Liver (tissue), 9 donors: ENCODE results near the gene GLIPR2. TPM values are rescaled to one million over a fixed set of nuclear protein-coding genes. Genes with fewer than 3 reads are reported as not detected.

ENCODE experiments used
- DNase-seq: peaks from one replicate; pipeline ENCODE4 v3.0.0-alpha.2; 2017; ENCODE audit warnings: low spot score
- H3K27ac ChIP-seq, 2 donors: one replicate each; pipeline ENCODE4 v1.7.0; 2013; ENCODE audit warnings: inconsistent platforms in 2 of 2, low read length in 2 of 2, control low read depth in 1 of 2, low read depth in 1 of 2, mild to moderate bottlenecking in 1 of 2
- H3K27me3 ChIP-seq, 4 donors: one replicate each; pipeline versions ENCODE4 v1.6.1 to v1.7.0; 2013; ENCODE audit warnings: low read length in 3 of 4, inconsistent platforms in 1 of 4, mild to moderate bottlenecking in 1 of 4, moderate library complexity in 1 of 4; ENCODE audit not compliant: control insufficient read depth in 4 of 4, insufficient read depth in 4 of 4
- H3K36me3 ChIP-seq, 4 donors: one replicate each; pipeline versions ENCODE4 v1.6.1 to v1.7.0; 2013; ENCODE audit warnings: low read length in 3 of 4, mild to moderate bottlenecking in 3 of 4, low read depth in 1 of 4, moderate library complexity in 1 of 4; ENCODE audit not compliant: control insufficient read depth in 4 of 4, insufficient read depth in 3 of 4
- H3K4me1 ChIP-seq, 4 donors: one replicate each; pipeline versions ENCODE4 v1.6.1 to v1.7.0; 2013; ENCODE audit warnings: low read length in 3 of 4, mild to moderate bottlenecking in 3 of 4, moderate library complexity in 1 of 4; ENCODE audit not compliant: control insufficient read depth in 4 of 4, insufficient read depth in 4 of 4
- H3K4me3 ChIP-seq, 3 donors: one replicate each; pipeline versions ENCODE4 v1.6.1 to v1.7.0; 2013; ENCODE audit warnings: low read length in 3 of 3, control low read depth in 1 of 3, low read depth in 1 of 3, mild to moderate bottlenecking in 1 of 3
- H3K9ac ChIP-seq, 2 donors: one replicate each; pipeline ENCODE4 v1.7.0; 2013; ENCODE audit warnings: low read length in 2 of 2, mild to moderate bottlenecking in 2 of 2, moderate library complexity in 2 of 2, control low read depth in 1 of 2, low read depth in 1 of 2
- H3K9me3 ChIP-seq, 4 donors: one replicate each; pipeline versions ENCODE4 v1.6.1 to v1.7.0; 2013; ENCODE audit warnings: low read length in 3 of 4; ENCODE audit not compliant: control insufficient read depth in 4 of 4
- FOXA1 ChIP-seq: IDR thresholded peaks from 2 replicates; pipeline ENCODE4 v1.6.1; 2016; ENCODE audit warnings: antibody characterized with exemption
- FOXA2 ChIP-seq: IDR thresholded peaks from 2 replicates; pipeline ENCODE4 v1.6.1; 2016; ENCODE audit warnings: antibody characterized with exemption
- HNF4A ChIP-seq, 2 donors: conservative IDR thresholded peaks; 2 replicates each; pipeline ENCODE4 v1.6.1; 2016; ENCODE audit warnings: antibody characterized with exemption in 2 of 2, mild to moderate bottlenecking in 2 of 2
- HNF4G ChIP-seq: IDR thresholded peaks from 2 replicates; pipeline ENCODE4 v1.6.1; 2016; ENCODE audit warnings: antibody characterized with exemption
- JUND ChIP-seq, 2 donors: IDR thresholded peaks; 2 replicates each; pipeline ENCODE4 v1.6.1; 2016; ENCODE audit warnings: antibody characterized with exemption in 2 of 2
- NR2F2 ChIP-seq: IDR thresholded peaks from 2 replicates; pipeline ENCODE4 v1.6.1; 2016; ENCODE audit warnings: antibody characterized with exemption
- RAD21 ChIP-seq, 2 donors: IDR thresholded peaks; 2 replicates each; pipeline ENCODE4 v1.6.1; 2016; ENCODE audit warnings: antibody characterized with exemption in 2 of 2, mild to moderate bottlenecking in 2 of 2
- REST ChIP-seq: IDR thresholded peaks from 2 replicates; pipeline ENCODE4 v1.6.1; 2016; ENCODE audit warnings: antibody characterized with exemption, mild to moderate bottlenecking
- RXRA ChIP-seq, 2 donors: IDR thresholded peaks; 2 replicates each; pipeline ENCODE4 v1.6.1; 2017 to 2018; ENCODE audit warnings: antibody characterized with exemption in 2 of 2, mild to moderate bottlenecking in 1 of 2
- SP1 ChIP-seq: IDR thresholded peaks from 2 replicates; pipeline ENCODE4 v1.6.1; 2018; ENCODE audit warnings: antibody characterized with exemption, mild to moderate bottlenecking
- YY1 ChIP-seq: IDR thresholded peaks from 2 replicates; pipeline ENCODE4 v1.6.1; 2016; ENCODE audit warnings: antibody characterized with exemption, mild to moderate bottlenecking
- WGBS: extraction: QIAGEN DNeasy Blood & Tissue Kit; methylation state at CpG from one replicate; pipeline ENCODE4 v1.1.7; 2013; 5-methylcytosine and 5-hydroxymethylcytosine counted together
- polyA plus RNA-seq, 2 donors: library from polyadenylated mRNA; stranded (reverse) in 1 of 2; unstranded in 1 of 2; fragments of 200-250 nt in 1 of 2; fragments of >200 nt in 1 of 2; fragmentation: Nextera tagmentation in 1 of 2; extraction: Ambion mirVana in 1 of 2; gene quantifications; one replicate each; pipeline versions ENCODE4 v1.2.1 to v1.2.3, GENCODE V29; 2013 to 2015
- total RNA-seq, 2 donors: library from RNA; depleted of rRNA; stranded (reverse); fragments of >200 nt; gene quantifications; one replicate each; pipeline ENCODE4 v1.2.3, GENCODE V29; 2014
- TF ChIP-seq, protein P1 (sequence below): IDR thresholded peaks from 2 replicates; pipeline ENCODE4 v1.6.1; 2016; ENCODE audit warnings: antibody characterized with exemption
- TF ChIP-seq, protein P2 (sequence below): IDR thresholded peaks from 2 replicates; pipeline ENCODE4 v1.6.1; 2016; ENCODE audit warnings: antibody characterized with exemption
- donor health status: healthy.
- donor health status: healthy.
- donor health status: healthy.
- donor health status: healthy.
- donor health status: healthy.

Gene GLIPR2
- total and polyA plus RNA-seq, 4 donors = 1.7 to 17.6 (median 2.9) TPM

DNA sequence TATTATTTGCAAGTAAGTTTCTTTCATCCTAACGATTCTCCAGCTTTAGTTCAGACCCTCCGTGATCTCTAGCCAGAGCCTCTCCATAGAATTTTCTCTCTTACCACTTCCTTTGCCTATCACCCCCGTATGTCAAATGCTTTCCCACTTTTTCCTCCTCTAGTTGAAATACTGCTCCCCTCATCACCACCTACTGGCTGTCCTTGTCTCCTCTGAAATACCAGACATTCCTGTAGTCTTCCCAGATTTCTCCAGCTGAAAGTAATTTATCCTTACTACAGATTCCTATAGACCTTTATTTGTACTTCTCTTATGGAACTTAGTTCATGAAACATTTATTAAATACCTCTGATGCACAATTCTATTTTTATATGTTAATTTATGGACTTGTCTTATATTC is 36.0 kb upstream of the GLIPR2 start:
- Histone ChIP-seq H3K4me1 (peaks cover 0 to 6% (median 3%) of the 10 kb centered on the region in 4 donors), H3K9ac (no peak overlapping the region), H3K4me3 (no peak overlapping the region), H3K27me3 (no peaks in the 10 kb centered on the region), H3K9me3 (no peaks in the 10 kb centered on the region), H3K36me3 (no peaks in the 10 kb centered on the region), H3K27ac (no peak overlapping the region)
- TF ChIP-seq RXRA (IDR thresholded peaks at IDR 0.05) (no peak), NR2F2 (no peak), JUND (IDR thresholded peaks at IDR 0.05) (no peak), SP1 (no peak), RAD21 (IDR thresholded peaks at IDR 0.05) (no peak), FOXA1 (no peak), REST (no peak), HNF4G (no peak)
- TF ChIP-seq, protein P1, sequence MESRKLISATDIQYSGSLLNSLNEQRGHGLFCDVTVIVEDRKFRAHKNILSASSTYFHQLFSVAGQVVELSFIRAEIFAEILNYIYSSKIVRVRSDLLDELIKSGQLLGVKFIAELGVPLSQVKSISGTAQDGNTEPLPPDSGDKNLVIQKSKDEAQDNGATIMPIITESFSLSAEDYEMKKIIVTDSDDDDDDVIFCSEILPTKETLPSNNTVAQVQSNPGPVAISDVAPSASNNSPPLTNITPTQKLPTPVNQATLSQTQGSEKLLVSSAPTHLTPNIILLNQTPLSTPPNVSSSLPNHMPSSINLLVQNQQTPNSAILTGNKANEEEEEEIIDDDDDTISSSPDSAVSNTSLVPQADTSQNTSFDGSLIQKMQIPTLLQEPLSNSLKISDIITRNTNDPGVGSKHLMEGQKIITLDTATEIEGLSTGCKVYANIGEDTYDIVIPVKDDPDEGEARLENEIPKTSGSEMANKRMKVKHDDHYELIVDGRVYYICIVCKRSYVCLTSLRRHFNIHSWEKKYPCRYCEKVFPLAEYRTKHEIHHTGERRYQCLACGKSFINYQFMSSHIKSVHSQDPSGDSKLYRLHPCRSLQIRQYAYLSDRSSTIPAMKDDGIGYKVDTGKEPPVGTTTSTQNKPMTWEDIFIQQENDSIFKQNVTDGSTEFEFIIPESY = no peak
- TF ChIP-seq, protein P2, sequence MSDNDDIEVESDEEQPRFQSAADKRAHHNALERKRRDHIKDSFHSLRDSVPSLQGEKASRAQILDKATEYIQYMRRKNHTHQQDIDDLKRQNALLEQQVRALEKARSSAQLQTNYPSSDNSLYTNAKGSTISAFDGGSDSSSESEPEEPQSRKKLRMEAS = no peak
- WGBS = 85% methylated on average over 3 of the region's 3 CpGs
- DNase-seq = no peak

- no peak for DNase-seq
- no peak overlapping the region for H3K9ac ChIP-seq
- H3K27ac ChIP-seq = no peak overlapping the region
- TF ChIP-seq HNF4G (peak; percentile 34), YY1 (peak; percentile 17), SP1 (peak; percentile 45), HNF4A (conservative IDR thresholded peaks at IDR 0.05) (peak; percentile 54 to 76), RAD21 (IDR thresholded peaks at IDR 0.05) (no peak), FOXA2 (no peak), RXRA (IDR thresholded peaks at IDR 0.05) (peak; percentile 21 to 24)
- H3K4me3 ChIP-seq = no peak overlapping the region
- 62% methylated on average over 4 of the region's 4 CpGs for WGBS
- no peaks in the 10 kb centered on the region for H3K9me3 ChIP-seq
- no peaks in the 10 kb centered on the region for H3K27me3 ChIP-seq
- peaks cover 0 to 6% (median 3%) of the 10 kb centered on the region in 4 donors for H3K4me1 ChIP-seq
- no peaks in the 10 kb centered on the region for H3K36me3 ChIP-seq
These were observed 34.4 kb upstream of the GLIPR2 start for GRCh38 chr9:36101916-36102741.
